ENCODE measurements around the gene MS4A2.
"Not testable (repeated sequence)": the region's sequence is repeated elsewhere in the genome, so short reads cannot be mapped to it uniquely, and the experiment has no call there.

The MS4A2 gene

DNA sequence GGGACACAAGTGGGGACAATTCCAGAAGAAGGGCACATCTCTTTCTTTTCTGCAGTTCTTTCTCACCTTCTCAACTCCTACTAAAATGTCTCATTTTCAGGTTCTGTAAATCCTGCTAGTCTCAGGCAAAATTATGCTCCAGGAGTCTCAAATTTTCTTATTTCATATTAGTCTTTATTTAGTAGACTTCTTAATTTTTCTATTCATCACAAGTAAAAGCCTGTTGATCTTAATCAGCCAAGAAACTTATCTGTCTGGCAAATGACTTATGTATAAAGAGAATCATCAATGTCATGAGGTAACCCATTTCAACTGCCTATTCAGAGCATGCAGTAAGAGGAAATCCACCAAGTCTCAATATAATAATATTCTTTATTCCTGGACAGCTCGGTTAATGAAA is at the start of gene MS4A2:
MS4A2 (plus strand) TSS at position 301 of the 400 bp plus-strand sequence. CDS start 102 bp downstream, outside the sequence.
- no peak for DNase-seq

DNA sequence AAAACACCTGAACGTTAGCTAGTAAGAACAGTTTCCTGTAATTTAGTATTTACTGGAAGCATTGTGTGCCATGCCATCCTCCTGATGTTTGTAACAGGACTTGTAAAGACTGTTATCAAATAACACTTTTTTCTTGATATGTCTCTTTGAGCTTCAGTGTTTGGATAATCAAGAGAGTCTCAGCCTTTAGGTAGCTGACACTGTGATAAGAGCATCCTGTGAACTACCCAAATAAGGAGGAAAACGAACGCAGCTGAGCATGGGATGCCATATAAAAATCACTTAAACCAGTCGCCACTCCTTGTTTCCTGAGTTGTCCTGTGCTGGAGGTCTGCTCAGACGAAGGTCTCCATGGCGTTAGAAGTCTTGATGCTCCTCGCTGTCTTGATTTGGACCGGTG is 48.4 kb upstream of the MS4A2 start, which contains the start of gene OOSP2:
OOSP2 (plus strand) TSS at position 301 of the 400 bp plus-strand sequence; CDS start at position 352, 51 bp downstream.
- DNase-seq: no peak

DNA sequence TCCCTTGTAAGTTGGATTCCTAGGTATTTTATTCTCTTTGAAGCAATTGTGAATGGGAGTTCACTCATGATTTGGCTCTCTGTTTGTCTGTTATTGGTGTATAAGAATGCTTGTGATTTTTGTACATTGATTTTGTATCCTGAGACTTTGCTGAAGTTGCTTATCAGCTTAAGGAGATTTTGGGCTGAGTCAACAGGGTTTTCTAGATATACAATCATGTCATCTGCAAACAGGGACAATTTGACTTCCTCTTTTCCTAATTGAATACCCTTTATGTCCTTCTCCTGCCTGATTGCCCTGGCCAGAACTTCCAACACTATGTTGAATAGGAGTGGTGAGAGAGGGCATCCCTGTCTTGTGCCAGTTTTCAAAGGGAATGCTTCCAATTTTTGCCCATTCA is 38.0 kb upstream of the MS4A2 start:
- DNase-seq: not testable (repeated sequence)

DNA sequence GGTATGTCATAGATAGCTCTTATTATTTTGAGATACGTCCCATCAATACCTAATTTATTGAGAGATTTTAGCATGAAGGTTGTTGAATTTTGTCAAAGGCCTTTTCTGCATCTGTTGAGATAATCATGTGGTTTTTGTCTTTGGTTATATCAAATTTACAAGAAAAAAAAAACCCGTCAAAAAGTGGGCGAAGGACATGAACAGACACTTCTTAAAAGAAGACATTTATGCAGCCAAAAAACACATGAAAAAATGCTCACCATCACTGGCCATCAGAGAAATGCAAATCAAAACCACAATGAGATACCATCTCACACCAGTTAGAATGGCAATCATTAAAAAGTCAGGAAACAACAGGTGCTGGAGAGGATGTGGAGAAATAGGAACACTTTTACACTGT is 37.6 kb upstream of the MS4A2 start:
- not testable (repeated sequence) for DNase-seq

DNA sequence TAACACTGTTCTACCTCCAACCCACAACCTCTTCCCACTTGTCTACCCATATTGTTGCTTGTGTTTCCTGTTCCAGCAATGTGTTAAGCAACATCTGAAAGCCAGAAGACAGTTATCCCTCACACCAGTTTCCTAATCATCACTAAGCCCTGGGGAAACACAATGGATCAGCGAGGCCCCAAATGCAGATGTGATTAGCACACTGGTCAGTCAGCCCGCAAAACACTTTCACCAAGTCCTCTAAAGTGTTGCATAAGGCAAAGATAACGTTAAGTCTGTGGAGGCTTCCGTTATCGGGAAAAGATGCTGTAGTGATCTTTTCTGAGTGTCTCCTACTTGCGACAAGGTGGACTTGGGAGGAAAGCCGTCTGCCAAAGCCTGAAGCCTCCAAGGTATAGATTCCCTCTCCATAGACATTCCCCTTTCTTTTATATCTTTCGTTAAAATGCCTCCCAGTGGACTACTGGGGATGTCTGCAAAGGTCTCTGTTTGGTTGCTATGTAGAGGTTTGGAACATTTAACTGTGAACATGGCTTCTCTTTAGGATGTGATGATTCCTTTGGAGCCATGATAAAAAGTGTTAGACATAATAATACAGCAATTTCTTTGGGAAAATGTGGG is 32.0 kb upstream of the MS4A2 start, which contains the start of gene MS4A3:
MS4A3 (plus strand) TSS at position 317 of the 621 bp plus-strand sequence. CDS start 4,496 bp downstream, outside the sequence.
- DNase-seq: no peak

DNA sequence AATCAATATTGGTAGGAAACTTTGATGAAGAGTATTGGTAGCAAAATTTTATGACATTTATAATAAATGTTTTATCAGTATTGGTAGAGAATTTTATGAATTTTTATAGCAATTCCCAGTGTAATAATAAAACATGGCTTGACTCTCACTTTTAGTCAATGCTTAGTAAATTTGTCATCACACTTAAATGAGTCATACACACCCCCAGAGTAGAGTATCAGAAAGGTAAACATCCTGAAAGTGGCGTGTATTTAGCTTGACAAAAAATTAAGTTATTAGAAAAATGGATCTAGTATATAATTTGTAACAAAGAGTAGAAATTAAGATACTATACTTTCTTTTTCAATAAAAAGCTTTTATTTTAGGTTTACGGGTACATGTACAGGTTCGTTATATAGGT is 29.4 kb upstream of the MS4A2 start:
- DNase-seq: no peak

DNA sequence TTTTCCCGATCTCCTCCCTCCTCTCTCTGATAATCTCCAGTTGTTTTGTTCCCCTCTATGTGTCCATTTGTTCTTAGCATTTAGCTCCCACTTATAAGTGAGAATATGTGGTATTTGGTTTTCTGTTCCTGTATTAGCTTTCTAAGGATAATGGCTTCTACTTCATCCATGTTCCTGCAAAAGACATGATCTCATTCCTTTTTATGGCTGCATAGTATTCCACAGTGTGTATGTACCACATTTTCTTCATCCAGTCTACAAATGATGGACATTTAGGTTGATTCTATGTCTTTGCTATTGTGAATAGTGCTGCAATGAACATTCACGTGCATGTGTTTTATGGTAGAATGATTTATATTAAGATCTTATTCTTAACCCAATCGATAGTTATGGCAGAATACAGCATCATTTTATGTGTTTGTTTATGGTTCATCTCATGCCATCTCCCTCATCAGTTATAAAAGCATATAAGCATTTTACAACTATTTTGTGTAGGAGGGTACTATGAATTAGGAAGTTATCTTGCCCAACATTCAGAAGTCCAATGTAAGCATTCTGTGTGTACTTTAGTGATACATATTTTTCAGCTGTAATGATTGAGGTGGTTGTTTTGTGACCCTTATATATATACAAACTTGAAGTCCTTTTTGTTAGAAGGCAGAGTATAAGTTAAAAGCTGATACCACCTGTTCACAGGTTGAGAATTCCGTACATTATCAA is 28.8 kb upstream of the MS4A2 start:
- no peak for DNase-seq

DNA sequence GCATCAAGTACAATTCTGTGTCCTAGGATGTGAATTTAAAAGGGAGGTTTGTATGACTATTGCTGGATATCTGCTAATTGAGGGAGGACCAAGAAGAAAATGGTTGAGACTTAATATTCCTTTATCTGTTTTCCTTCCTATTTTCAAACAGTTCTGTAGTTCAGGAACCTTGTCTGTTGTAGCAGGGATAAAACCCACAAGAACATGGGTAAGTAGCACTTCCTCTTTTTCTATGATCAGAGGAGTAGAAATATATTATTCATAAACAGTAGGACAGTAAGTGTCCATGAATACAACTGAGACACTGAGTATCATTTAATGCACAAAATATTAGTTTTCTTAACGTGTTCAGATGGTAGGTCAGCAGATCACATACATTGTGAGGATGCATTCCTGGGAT is 24.4 kb upstream of the MS4A2 start:
- no peak for DNase-seq

DNA sequence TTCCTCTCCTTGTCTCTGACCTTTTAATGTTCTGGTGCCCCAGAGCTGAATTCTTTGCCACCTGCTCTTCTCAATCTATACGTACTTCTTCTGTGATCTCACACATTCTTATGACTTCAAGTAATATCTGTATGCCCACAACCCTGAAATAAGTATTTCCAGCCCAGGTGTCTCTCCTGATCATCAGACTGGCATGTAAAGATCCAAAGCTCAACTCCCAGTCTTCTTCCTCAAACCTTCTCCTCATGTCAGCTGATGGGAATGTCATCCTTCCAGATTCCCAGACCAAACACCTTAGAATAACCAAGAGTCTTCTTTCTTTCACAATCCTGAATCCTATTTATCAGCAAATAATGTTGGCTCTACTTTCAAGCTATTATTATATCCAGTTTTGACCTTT is 22.7 kb upstream of the MS4A2 start:
- DNase-seq: no peak

DNA sequence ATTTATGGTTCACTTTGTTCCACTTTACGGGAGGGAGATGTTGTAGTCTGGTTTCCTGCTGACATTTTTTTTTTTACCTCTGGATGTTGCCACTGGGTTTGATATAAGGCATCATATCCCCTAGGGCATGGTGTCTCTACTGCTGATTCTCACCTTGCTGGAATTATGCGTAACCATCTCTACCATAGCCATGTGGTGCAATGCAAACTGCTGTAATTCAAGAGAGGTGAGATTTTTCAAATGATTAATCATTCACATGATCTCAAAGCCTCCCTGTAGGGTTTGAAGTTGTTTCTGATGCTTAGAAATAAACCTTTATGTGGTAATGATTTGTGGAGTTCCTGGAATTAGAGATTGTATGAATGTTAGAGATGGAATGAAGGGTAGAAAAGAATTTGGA is 19.0 kb upstream of the MS4A2 start:
- DNase-seq: no peak

DNA sequence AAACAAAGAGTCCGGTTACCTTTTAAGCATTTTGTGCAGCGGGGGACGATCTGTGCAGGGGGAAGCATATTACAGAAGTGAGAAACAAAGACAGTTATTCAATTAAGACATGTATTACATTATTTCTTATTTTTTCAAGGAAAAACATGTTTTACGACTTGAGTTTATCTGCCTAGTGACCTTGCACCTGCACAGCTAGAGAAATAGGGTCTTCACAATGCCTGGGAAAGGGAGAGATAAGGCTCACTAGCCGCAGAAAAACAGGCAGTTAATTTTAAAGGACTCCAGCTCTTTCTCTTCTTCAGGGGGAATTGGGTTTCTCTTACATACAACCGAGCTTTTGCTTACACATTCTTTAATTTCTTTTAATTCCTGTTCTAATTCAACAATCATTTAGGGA is 16.8 kb upstream of the MS4A2 start:
- DNase-seq: not testable (repeated sequence)

DNA sequence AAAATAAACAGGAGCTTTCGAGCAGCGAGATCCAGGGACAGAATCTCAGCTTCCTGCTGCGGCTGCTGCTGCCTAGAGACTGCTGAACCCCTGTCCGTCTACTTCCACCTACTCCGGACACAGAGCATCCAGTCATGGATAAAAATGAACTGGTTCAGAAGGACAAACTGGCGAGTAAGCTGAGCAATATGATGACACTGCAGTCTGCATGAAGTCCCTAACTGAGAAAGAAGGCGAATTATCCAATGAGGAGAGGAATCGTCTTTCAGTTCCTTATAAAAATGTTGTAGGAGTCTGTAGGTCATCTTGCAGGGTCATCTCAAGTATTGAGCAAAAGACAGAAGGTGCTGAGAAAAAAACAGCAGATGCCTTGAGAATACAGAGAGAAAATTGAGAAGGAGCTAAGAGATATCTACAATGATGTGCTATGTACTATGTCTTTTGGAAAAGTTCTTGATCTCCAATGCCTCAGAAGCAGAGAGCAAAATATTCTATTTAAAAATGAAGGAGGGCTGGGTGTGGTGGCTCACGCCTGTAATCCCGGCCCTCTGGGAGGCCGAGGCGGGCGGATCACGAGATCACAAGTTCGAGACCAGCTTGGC is 11.1 kb upstream of the MS4A2 start:
- no peak for DNase-seq

DNA sequence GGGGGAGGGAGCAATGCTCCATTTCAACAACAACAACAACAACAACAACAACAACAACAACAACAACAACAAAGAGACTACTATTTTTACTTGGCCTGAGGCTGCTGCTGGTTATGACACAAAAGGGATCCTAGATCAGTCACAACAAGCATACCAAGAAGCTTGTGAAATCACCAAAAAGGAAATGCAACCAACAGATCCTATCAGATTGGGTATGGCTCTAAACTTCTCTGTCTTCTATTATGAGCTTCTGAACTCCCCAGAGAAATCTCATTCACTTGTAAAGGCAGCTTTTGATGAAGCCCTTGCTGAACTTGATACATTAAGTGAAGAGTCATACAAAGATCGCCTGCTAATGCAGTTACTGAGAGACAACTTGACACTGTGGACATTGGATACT is 10.5 kb upstream of the MS4A2 start:
- no peak for DNase-seq

DNA sequence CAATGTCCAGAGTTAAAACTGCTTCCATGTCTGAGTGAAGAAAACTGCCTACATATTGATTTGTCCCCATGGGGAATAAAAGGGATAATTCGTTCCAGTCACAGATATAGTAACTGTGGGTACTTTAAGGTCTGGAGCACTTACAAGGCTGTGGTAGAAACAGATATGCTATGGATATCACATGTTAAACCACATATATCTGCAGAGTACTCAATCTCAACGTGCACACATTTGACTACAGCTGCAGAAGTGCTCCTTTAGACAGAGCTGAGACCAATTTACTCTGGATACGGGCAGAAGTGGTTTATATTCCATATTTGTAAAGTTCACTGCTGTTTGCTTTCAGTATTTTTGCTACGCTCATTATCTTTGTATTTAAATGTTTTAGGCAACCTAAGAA is 9.7 kb upstream of the MS4A2 start:
- DNase-seq: no peak

DNA sequence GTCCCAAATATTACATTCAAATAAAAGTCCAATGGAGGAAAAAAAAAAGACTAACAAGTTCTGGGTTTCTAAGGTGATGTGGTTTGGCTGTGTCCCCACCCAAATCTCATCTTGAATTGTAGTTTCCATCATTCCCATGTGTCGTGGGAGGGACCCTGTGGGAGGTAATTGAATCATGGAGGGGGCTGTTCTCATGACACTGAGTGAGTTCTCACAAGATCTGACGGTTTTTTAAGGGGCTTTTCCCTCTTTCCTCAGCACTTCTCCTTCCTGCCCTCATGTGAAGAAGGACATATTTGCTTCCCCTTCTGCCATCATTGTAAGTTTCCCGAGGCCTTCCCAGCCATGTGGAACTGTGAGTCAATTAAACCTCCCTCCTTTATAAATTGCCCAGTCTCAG is 7.9 kb upstream of the MS4A2 start:
- DNase-seq: no peak

DNA sequence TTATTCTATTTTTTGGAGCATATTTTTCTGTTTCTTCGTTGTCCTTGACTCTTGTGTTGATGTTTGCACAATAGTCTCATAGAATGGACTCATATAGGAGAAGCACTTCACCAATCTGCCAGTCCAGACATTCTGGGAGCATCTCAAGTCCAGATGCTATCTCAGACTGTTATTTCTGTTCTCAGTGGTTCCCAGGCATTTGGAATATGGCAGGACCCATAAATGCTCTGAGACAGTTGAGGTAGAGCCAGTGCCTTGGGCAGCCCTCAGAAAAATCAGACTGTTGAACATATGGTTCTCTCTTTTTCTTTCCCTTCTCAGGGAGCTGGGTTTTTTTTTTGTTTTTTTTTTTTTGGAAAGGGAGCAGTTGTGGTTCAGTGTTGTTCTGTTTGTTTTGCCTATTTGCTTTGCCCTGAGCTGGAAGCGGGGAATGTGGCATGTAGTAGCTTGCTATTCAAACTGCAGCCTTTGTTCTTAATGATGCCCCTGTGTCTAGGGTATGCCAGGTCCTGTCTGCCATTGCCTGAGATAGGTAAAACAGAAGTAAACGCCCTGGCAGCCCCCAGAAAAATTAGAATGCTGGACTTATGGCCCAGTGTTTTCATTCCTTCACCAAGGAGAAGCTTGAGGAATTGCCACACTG is 3.7 kb upstream of the MS4A2 start:
- no peak for DNase-seq

DNA sequence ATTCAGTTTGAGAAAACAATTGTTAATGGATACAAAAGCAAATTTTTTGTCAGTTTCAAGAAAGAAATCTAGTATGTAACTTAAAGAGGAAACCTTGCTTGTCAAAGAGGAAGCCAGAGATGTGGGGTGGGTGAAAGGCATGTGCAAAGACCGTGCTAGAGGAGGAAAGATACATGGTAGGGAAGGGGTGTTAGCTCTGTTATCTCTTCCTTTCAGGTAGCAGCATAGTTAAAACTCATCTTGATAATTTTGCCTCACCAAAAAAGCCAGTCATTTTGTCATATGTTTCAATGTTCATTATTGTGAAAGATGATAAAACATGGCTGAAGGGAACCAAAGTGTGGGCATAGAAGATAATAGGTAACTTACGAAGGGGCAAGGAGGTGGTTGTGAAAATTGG is 2.6 kb upstream of the MS4A2 start:
- DNase-seq: no peak

DNA sequence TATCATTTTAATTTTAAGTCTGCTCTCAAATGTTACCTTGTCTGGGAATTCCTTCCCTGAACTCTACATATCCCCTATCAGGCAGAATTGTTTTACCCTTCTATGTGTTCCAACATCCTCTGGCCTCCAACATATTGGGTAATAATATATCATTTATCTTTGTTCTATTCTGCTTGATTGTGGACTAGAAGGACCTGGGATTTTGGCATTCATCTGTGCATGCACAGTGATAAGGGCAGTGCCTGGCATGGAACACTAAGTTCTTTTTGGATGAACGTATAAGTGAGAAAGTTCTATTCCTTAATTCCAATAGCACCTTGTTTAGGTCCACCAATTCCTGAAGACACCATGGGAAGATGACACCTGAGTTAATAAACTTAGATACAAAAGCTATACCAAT is 1.2 kb upstream of the MS4A2 start:
- no peak for DNase-seq

DNA sequence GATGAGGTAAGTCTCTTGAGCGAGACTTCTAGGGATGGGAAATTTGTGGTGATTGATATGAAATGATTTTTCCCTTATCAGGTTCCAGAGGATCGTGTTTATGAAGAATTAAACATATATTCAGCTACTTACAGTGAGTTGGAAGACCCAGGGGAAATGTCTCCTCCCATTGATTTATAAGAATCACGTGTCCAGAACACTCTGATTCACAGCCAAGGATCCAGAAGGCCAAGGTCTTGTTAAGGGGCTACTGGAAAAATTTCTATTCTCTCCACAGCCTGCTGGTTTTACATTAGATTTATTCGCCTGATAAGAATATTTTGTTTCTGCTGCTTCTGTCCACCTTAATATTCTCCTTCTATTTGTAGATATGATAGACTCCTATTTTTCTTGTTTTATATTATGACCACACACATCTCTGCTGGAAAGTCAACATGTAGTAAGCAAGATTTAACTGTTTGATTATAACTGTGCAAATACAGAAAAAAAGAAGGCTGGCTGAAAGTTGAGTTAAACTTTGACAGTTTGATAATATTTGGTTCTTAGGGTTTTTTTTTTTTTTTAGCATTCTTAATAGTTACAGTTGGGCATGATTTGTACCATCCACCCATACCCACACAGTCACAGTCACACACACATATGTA is 7.1 kb downstream of the MS4A2 start:
- no peak for DNase-seq

DNA sequence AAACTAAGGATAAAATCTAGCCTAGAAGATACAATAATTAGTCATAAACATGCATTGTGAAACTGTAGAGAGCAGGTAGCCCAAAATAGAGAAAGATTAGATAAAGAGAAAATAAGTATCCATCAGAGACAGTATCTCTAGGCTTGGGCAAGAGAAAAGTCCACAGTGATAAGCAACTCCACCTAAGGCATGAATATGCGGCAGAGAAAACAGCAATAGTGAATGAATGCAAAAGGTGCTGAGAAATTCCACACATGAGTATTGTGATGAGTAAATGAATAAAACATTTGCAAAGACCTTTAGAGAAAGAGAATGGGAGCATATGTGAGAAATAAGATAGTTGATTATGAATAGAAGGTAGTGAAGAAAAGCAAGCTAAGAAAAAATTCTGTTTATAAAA is 8.7 kb downstream of the MS4A2 start:
- DNase-seq: no peak

DNA sequence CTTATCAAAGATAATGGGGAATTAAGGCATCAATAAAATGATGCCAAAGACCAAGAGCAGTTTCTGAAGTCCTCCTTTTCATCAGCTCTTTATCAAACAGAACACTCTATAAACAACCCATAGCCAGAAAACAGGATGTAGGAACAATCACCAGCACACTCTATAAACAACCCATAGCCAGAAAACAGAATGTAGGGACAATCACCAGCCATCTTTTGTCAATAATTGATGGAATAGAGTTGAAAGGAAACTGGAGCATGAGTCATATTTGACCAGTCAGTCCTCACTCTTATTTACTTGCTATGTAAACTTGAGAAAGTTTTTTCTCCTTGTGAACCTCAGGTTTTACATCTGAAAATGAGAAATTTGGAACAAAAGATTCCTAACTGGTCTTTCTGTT is 10.0 kb downstream of the MS4A2 start:
- DNase-seq: no peak

DNA sequence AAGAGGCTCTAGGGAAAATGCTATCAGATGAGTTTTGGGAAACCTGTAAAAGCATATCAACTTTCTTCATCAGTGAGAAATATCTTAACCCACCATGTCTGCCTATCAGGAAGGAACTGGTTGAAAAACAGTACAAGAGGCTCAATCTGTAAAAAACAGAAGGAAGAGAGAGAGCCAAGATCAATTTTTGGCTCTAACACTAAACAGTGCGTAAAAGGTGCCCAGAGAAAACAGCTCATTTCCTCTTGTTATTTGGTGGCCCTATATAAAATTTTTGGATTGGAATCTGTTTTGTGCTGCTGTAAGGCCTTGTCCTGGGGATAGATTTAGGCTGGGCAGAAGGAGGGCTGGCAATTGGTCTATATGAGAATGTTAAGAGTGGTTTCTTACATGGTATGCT is 12.1 kb downstream of the MS4A2 start:
- no peak for DNase-seq

DNA sequence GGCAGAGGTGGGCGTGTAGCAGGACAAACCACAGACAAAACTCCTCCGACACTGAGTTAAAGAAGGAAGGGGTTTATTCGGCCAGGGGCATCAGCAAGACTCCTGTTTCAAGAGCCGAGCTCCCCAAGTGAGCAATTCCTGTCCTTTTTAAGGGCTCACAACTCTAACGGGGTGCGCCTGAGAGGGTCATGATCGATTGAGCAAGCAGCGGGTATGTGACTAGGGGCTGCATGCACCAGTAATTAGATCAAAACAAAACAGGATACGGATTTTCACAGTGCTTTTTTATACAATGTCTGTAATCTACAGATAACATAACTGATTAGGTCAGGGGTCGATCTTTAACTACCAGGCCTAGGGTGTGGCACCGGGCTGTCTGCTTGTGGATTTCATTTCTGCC is 12.9 kb downstream of the MS4A2 start:
- DNase-seq: not testable (repeated sequence)
